Keratinocyte (primary cell): ENCODE measurements around the gene DBNDD1.

Experiments used
- CTCF ChIP-seq, 3 experiments: IDR thresholded peaks in 1 of 3; conservative IDR thresholded peaks in 1 of 3; optimal IDR thresholded peaks in 1 of 3; 2 replicates in 2 of 3; 3 replicates in 1 of 3; pipeline versions ENCODE3 to v1.5.1; 2011; ENCODE audit warnings: low read length in 3 of 3, mild to moderate bottlenecking in 3 of 3, moderate library complexity in 2 of 3, control low read depth in 1 of 3, inconsistent platforms in 1 of 3; ENCODE audit not compliant: insufficient read depth in 2 of 3; ENCODE audit errors: extremely low read depth in 1 of 3
- EZH2 ChIP-seq: IDR thresholded peaks from one replicate; pipeline ENCODE4 v1.6.1; 2012; ENCODE audit warnings: inconsistent platforms, mild to moderate bottlenecking, low read length, moderate library complexity

GRCh38 chr16:90002759-90003158 is 16.5 kb downstream of the DBNDD1 start:
- TF ChIP-seq CTCF (optimal IDR thresholded peaks at IDR 0.05 in 1 of 3, IDR thresholded peaks at IDR 0.05 in 1 of 3, conservative IDR thresholded peaks at IDR 0.05 in 1 of 3; ENCODE audit: extremely low read depth in 1 of 3, insufficient read depth in 2 of 3, low read length in 3 of 3) (no peak), EZH2 (no peak)
